HepG2 (cell line): ENCODE results near the gene KATNB1. TPM values are rescaled to one million over a fixed set of nuclear protein-coding genes. Genes with fewer than 3 reads are reported as not detected.
A peak's percentile ranks its signal among the peaks of the same experiment; 100 is the strongest.

Experiments
- CBX5 ChIP-seq: sonication (generic); formaldehyde crosslinking; IDR thresholded peaks from 2 replicates; pipeline ENCODE4 v1.4.0; 2020; ENCODE audit warnings: missing genetic modification reagents, borderline replicate concordance
- EHMT2 ChIP-seq: fragments of 200-600 bp; sonication (generic); IDR thresholded peaks from 2 replicates; pipeline ENCODE4 v1.7.0; 2017; ENCODE audit warnings: antibody characterized with exemption, low read depth, low read length, borderline replicate concordance
- HIVEP1 ChIP-seq: sonication (generic); formaldehyde crosslinking; IDR thresholded peaks from 2 replicates; pipeline ENCODE4 v1.4.0; 2020; ENCODE audit warnings: mild to moderate bottlenecking, missing genetic modification reagents
- MATR3 ChIP-seq: sonication (generic); formaldehyde crosslinking; IDR thresholded peaks from 2 replicates; pipeline ENCODE4 v1.4.0; 2020; ENCODE audit warnings: missing genetic modification reagents
- NR1H2 ChIP-seq: sonication (generic); formaldehyde crosslinking; IDR thresholded peaks from 2 replicates; pipeline ENCODE4 v1.8.1; 2022; ENCODE audit warnings: low read depth, missing genetic modification reagents, borderline replicate concordance
- NRL ChIP-seq: sonication (generic); formaldehyde crosslinking; IDR thresholded peaks from 2 replicates; pipeline ENCODE4 v1.5.0; 2020; ENCODE audit warnings: missing genetic modification reagents, mild to moderate bottlenecking, moderate library complexity, borderline replicate concordance
- PTBP1 ChIP-seq: fragments of 200-400 bp; formaldehyde crosslinking; IDR thresholded peaks from 2 replicates; pipeline ENCODE4 v1.6.1; 2018; ENCODE audit warnings: low read length, low read depth; ENCODE audit not compliant: poor library complexity, severe bottlenecking
- RFXAP ChIP-seq: sonication (generic); formaldehyde crosslinking; IDR thresholded peaks from 2 replicates; pipeline ENCODE4 v1.4.0; 2020; ENCODE audit warnings: missing genetic modification reagents, borderline replicate concordance
- SMARCE1 ChIP-seq: fragments of 450-650 bp; IDR thresholded peaks from 2 replicates; pipeline ENCODE4 v1.6.1; 2017; ENCODE audit warnings: borderline replicate concordance
- SRF ChIP-seq: IDR thresholded peaks from 2 replicates; pipeline ENCODE4 v1.6.1; 2011; ENCODE audit warnings: mild to moderate bottlenecking, low read depth, low read length, moderate library complexity
- ZNF263 ChIP-seq: sonication (generic); formaldehyde crosslinking; IDR thresholded peaks from 2 replicates; pipeline ENCODE4 v1.4.0; 2020; ENCODE audit warnings: missing genetic modification reagents
- ZNF382 ChIP-seq: sonication (generic); formaldehyde crosslinking; IDR thresholded peaks from 2 replicates; pipeline ENCODE4 v1.5.0; 2020; ENCODE audit warnings: missing genetic modification reagents, mild to moderate bottlenecking, borderline replicate concordance
- ZNF451 ChIP-seq: sonication (generic); formaldehyde crosslinking; IDR thresholded peaks from 2 replicates; pipeline ENCODE4 v1.5.0; 2020; ENCODE audit warnings: mild to moderate bottlenecking, missing genetic modification reagents
- ZNF557 ChIP-seq: sonication (generic); formaldehyde crosslinking; IDR thresholded peaks from 2 replicates; pipeline ENCODE4 v1.4.0; 2020; ENCODE audit warnings: missing genetic modification reagents
- ZNF629 ChIP-seq: sonication (generic); formaldehyde crosslinking; conservative IDR thresholded peaks from 2 replicates; pipeline ENCODE4 v1.5.0; 2020; ENCODE audit warnings: missing genetic modification reagents
- ZNF772 ChIP-seq: sonication (generic); formaldehyde crosslinking; IDR thresholded peaks from 2 replicates; pipeline ENCODE4 v1.5.0; 2020; ENCODE audit warnings: mild to moderate bottlenecking, missing genetic modification reagents
- ZSCAN20 ChIP-seq: sonication (generic); formaldehyde crosslinking; IDR thresholded peaks from 2 replicates; pipeline ENCODE4 v1.4.0; 2020; ENCODE audit warnings: missing genetic modification reagents, mild to moderate bottlenecking, borderline replicate concordance
- ZSCAN29 ChIP-seq: sonication (generic); formaldehyde crosslinking; conservative IDR thresholded peaks from 2 replicates; pipeline ENCODE4 v1.4.0; 2020; ENCODE audit warnings: mild to moderate bottlenecking, missing genetic modification reagents
- polyA plus RNA-seq, 8 experiments: library from polyadenylated mRNA; depleted of rRNA in 3 of 8; stranded (reverse) in 7 of 8; unstranded in 1 of 8; fragments of >200 nt; fragmentation: Illumina TruSeq in 4 of 8; extraction: Trizol in 4 of 8; gene quantifications; 2 replicates each; pipeline versions ENCODE4 v1.2.1 to v1.2.3, GENCODE V29; 2011 to 2016; ENCODE audit warnings: low read depth in 4 of 8, missing spikeins in 1 of 8, mixed read lengths in 1 of 8; ENCODE audit not compliant: insufficient read depth in 1 of 8
- total RNA-seq, 5 experiments: library from RNA; depleted of rRNA; stranded (reverse); fragments of >200 nt; fragmentation: Illumina TruSeq; extraction: Trizol; gene quantifications; 2 replicates each; pipeline ENCODE4 v1.2.3, GENCODE V29; 2016; ENCODE audit warnings: low read depth in 1 of 5
- TF ChIP-seq, protein P1 (sequence below): sonication (generic); formaldehyde crosslinking; IDR thresholded peaks from 2 replicates; pipeline ENCODE4 v1.5.1; 2020; ENCODE audit warnings: missing genetic modification reagents, mild to moderate bottlenecking, borderline replicate concordance
- TF ChIP-seq, protein P2 (sequence below): sonication (generic); formaldehyde crosslinking; IDR thresholded peaks from 2 replicates; pipeline ENCODE4 v1.5.1; 2020; ENCODE audit warnings: mild to moderate bottlenecking, missing genetic modification reagents
- TF ChIP-seq, protein P3 (sequence below): sonication (generic); formaldehyde crosslinking; IDR thresholded peaks from 2 replicates; pipeline ENCODE4 v1.5.1; 2020; ENCODE audit warnings: missing genetic modification reagents, mild to moderate bottlenecking, borderline replicate concordance
- TF ChIP-seq, protein P4 (sequence below): sonication (generic); formaldehyde crosslinking; IDR thresholded peaks from 2 replicates; pipeline ENCODE4 v1.5.0; 2020; ENCODE audit warnings: mild to moderate bottlenecking, missing genetic modification reagents

KATNB1 gene
- total and polyA plus RNA-seq, 2 of the 13 experiments (the other 11 are each of a cell fraction or from before 2014, with no cell fraction given): 31.5 to 43.5 TPM

DNA sequence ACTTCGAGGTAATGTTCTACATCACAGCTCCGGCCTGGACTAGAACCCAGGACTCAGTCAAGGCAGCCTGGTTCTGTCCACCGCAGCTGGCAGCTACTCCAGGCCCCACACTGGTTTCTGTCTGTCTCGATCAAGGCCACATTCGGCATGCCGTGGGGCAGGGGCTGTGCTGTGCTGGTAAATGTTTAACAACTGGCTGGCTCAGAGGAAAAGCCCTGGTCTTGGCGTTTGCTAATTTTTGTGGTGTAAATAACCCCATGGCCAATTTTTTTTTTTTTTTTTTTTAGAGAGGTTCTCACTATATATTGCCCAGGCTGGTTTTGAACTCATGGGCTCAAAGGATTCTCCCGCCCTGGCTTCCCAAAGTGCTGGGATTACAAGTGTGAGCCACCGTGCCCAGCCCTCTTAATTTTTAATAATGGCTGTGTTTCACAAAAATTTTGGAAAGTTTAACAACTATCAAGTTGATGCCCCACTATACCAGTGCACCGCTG lies 41.3 kb upstream of the KATNB1 start (continued):
- TF ChIP-seq, protein P1, sequence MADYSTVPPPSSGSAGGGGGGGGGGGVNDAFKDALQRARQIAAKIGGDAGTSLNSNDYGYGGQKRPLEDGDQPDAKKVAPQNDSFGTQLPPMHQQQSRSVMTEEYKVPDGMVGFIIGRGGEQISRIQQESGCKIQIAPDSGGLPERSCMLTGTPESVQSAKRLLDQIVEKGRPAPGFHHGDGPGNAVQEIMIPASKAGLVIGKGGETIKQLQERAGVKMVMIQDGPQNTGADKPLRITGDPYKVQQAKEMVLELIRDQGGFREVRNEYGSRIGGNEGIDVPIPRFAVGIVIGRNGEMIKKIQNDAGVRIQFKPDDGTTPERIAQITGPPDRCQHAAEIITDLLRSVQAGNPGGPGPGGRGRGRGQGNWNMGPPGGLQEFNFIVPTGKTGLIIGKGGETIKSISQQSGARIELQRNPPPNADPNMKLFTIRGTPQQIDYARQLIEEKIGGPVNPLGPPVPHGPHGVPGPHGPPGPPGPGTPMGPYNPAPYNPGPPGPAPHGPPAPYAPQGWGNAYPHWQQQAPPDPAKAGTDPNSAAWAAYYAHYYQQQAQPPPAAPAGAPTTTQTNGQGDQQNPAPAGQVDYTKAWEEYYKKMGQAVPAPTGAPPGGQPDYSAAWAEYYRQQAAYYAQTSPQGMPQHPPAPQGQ: no peak
- TF ChIP-seq CBX5 (CRISPR knock-in tag) (0 out of 2 replicates have a peak, but pooled peaks have one; percentile 18), ZSCAN20 (CRISPR knock-in tag) (no peak), HIVEP1 (peak; percentile 61; the same call in 1 of the 2 replicates), ZNF629 (CRISPR knock-in tag) (no peak; the same call in 1 of the 2 replicates), ZNF263 (no peak; the same call in 1 of the 2 replicates), ZNF557 (CRISPR knock-in tag) (no peak), NR1H2 (CRISPR knock-in tag) (no peak), SMARCE1 (no peak), SRF (no peak), NRL (CRISPR knock-in tag) (no peak), PTBP1 (no peak), ZNF772 (CRISPR knock-in tag) (no peak), ZNF382 (CRISPR knock-in tag) (no peak), ZSCAN29 (CRISPR knock-in tag) (no peak), ZNF451 (CRISPR knock-in tag) (no peak), MATR3 (CRISPR knock-in tag) (no peak), EHMT2 (no peak), RFXAP (0 out of 2 replicates have a peak, but pooled peaks have one; percentile 14)
- TF ChIP-seq, protein P2, sequence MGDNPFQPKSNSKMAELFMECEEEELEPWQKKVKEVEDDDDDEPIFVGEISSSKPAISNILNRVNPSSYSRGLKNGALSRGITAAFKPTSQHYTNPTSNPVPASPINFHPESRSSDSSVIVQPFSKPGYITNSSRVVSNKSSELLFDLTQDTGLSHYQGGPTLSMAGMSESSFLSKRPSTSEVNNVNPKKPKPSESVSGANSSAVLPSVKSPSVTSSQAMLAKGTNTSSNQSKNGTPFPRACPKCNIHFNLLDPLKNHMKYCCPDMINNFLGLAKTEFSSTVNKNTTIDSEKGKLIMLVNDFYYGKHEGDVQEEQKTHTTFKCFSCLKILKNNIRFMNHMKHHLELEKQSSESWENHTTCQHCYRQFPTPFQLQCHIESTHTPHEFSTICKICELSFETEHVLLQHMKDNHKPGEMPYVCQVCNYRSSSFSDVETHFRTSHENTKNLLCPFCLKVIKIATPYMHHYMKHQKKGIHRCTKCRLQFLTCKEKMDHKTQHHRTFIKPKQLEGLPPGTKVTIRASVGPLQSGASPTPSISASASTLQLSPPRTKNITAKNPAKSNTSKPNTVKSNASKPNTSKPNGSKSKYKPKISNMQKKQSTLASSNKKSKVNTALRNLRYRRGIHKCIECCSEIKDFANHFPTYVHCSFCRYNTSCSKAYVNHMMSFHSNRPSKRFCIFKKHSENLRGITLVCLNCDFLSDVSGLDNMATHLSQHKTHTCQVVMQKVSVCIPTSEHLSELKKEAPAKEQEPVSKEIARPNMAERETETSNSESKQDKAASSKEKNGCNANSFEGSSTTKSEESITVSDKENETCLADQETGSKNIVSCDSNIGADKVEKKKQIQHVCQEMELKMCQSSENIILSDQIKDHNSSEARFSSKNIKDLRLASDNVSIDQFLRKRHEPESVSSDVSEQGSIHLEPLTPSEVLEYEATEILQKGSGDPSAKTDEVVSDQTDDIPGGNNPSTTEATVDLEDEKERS: peak; percentile 51; the same call in 1 of the 2 replicates
- TF ChIP-seq, protein P3, sequence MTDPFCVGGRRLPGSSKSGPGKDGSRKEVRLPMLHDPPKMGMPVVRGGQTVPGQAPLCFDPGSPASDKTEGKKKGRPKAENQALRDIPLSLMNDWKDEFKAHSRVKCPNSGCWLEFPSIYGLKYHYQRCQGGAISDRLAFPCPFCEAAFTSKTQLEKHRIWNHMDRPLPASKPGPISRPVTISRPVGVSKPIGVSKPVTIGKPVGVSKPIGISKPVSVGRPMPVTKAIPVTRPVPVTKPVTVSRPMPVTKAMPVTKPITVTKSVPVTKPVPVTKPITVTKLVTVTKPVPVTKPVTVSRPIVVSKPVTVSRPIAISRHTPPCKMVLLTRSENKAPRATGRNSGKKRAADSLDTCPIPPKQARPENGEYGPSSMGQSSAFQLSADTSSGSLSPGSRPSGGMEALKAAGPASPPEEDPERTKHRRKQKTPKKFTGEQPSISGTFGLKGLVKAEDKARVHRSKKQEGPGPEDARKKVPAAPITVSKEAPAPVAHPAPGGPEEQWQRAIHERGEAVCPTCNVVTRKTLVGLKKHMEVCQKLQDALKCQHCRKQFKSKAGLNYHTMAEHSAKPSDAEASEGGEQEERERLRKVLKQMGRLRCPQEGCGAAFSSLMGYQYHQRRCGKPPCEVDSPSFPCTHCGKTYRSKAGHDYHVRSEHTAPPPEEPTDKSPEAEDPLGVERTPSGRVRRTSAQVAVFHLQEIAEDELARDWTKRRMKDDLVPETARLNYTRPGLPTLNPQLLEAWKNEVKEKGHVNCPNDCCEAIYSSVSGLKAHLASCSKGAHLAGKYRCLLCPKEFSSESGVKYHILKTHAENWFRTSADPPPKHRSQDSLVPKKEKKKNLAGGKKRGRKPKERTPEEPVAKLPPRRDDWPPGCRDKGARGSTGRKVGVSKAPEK (CRISPR knock-in tag): no peak
- TF ChIP-seq, protein P4, sequence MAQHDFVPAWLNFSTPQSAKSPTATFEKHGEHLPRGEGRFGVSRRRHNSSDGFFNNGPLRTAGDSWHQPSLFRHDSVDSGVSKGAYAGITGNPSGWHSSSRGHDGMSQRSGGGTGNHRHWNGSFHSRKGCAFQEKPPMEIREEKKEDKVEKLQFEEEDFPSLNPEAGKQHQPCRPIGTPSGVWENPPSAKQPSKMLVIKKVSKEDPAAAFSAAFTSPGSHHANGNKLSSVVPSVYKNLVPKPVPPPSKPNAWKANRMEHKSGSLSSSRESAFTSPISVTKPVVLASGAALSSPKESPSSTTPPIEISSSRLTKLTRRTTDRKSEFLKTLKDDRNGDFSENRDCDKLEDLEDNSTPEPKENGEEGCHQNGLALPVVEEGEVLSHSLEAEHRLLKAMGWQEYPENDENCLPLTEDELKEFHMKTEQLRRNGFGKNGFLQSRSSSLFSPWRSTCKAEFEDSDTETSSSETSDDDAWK (CRISPR knock-in tag): no peak
